Medulla oblongata (tissue), 1 donor: ENCODE measurements around the gene MYL10.

Experiments used
- DNase-seq: peaks from one replicate; pipeline ENCODE4 v3.0.0-alpha.2; 2015; ENCODE audit errors: extremely low spot score

MYL10 gene

DNA sequence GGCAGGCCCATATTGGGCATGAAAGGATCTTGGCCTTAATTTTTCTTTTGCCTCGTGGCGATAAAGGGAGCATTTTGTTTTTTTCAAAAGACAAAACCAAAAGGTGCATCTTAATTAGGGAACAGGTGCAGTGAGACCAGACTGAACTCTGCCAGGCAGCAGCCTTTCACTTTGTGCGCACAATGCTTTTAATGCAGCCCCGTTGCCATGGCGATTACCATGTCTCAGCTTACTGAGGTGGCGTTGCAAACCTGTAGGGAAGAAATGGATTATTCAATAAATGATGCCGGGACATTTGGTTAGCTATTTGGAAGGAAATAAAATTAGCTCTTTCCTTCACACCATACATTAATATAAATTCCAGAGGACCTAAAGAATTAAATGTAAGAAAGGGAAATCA lies 61.9 kb downstream of the MYL10 start:
- DNase-seq: no peak

DNA sequence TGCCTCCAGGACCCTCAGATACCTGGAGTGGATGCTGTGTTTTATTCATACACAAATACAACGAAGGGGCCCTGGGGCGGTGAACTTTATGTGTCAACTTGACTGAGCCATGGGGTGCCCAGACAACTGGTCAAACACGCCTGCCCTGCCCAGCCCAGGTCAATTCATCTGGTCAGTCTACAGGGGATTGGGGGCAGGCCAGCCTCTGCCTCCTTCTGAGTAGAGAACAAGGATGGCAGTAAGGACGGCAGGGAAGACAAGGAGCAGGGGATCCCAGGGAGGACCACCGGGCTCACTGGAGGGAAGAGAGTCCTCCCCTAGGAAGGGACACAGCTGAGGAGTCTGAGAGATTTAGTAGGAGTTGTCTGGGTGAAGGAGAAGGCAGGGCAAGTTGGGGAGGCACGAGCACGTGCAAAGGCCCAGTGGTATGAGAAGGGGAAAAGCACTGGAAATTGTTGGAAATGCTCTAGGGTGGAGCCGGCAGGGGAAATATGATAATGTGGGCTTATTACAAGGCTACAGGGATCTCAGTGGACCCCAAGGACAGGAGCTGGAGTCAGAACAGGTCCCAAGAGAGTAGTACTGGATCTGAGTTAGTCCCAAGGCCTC lies 63.4 kb downstream of the MYL10 start:
- DNase-seq: no peak

DNA sequence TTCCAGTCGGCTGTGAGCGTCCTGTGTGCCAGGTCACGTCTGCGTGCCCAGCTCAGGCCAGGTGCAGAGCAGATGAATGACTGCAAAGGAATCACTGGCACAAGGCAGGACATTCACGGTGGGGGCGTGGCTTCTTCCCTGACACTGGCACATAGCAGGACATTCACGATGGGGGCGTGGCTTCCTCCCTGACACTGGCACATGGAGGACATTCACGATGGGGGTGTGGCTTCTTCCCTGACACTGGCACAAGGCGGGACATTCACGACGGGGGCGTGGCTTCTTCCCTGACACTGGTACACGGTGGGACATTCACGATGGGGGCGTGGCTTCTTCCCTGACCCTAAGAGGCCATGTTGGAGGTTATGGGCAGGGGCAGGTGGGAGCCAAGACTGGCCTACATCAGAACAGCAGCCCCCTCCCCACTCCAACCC lies 64.3 kb downstream of the MYL10 start:
- DNase-seq: no peak

DNA sequence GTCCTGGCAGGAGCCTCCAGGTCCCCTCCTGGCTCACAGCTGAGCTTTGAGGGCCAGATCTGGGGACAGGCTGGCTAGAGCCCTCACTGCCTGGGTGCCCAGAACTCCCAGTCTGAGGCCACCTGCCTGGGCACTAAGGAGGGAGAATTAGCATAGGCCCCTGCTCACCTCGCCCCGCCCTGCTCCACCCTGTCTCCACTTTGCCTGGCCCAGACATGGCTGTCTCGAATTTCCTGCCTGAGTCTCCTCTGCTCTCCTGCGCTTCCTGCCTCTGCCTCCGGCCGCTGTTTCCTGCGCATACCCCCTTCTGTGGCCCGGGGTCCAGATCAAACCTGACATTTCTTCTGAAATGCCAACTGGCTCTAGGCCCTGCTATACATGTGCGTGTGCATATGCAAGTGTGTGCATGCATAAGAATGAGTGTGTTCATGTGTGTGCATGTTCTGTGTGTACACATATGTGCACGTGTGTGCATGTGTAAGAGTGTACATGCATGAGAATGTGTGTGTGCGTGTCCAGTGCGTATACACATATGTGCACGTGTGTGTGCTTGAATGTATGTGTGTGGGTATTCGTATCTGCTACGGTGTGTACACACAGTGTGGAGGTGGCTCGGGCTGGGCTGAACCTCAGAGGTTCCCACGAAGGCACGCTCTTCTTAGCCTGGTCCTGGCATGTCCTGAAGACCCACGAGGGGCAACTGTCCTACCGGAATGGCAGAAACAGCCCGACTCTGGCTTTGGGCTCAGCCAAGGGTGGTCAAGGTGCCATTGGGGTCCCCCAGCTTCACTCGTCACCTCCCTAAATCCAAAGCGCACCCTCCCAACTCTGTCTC lies 64.9 kb downstream of the MYL10 start:
- DNase-seq: no peak
